HepG2 (cell line): ENCODE measurements around the gene CPSF4. TPM values are rescaled to one million over a fixed set of nuclear protein-coding genes. Genes with fewer than 3 reads are reported as not detected.

Experiments
- ATAC-seq: fragments of 200-7000 bp; cut with Tn5 transposase; 3 replicates; pipeline ENCODE4 v1.9.1; 2020; ENCODE audit warnings: mild to moderate bottlenecking, moderate library complexity
- BruUV-seq: library from RNA; stranded (reverse); fragments of 400-500 nt; replicated peaks from 2 replicates; lab custom pipeline; 2021; lab: Mats Ljungman, UMichigan
- CTCF ChIA-PET: fragments of 300-600 bp; formaldehyde crosslinking; extraction: SDS; loops from one replicate; lab custom pipeline; 2021; ENCODE audit warnings: low total read pairs, inconsistent platforms, low intra/inter-chr PET ratio; lab: Yijun Ruan, JAX
- POLR2A ChIA-PET: fragments of 350-600 bp; sonication (Branson Sonifier 250); formaldehyde crosslinking; loops from one replicate; lab custom pipeline; 2020; ENCODE audit warnings: antibody characterized with exemption, inconsistent platforms; lab: Yijun Ruan, JAX
- DNase-seq: peaks from one replicate; pipeline ENCODE4 v3.0.0-alpha.2; 2015; ENCODE audit warnings: low spot score
- FAIRE-seq: peaks from 3 replicates; lab custom pipeline; 2011; peaks lifted over from hg19 to GRCh38; lab: Jason Lieb, UNC
- H2AFZ ChIP-seq: one replicate; pipeline ENCODE4 v1.6.1; 2011; ENCODE audit warnings: low read length, inconsistent platforms
- H3K27ac ChIP-seq: fragments of 300-600 bp; 3 replicates; pipeline ENCODE4 v1.8.0; 2011; ENCODE audit warnings: mixed run types, mild to moderate bottlenecking, mixed read lengths, low read length, inconsistent platforms; ENCODE audit not compliant: insufficient read depth; ENCODE audit errors: extremely low read length
- H3K27me3 ChIP-seq, 2 experiments: fragments of 200-600 bp in 1 of 2; 2 replicates in 1 of 2; 3 replicates in 1 of 2; pipeline versions ENCODE4 v1.6.0 to v1.8.0; 2011; ENCODE audit warnings: low read length in 2 of 2, mild to moderate bottlenecking in 2 of 2, moderate library complexity in 2 of 2, inconsistent platforms in 1 of 2; ENCODE audit not compliant: insufficient read depth in 2 of 2, control insufficient read depth in 1 of 2
- H3K36me3 ChIP-seq, 2 experiments: fragments of 200-600 bp in 1 of 2; replicated peaks in 1 of 2; 2 replicates in 1 of 2; 3 replicates in 1 of 2; pipeline versions ENCODE4 v1.5.1 to v1.8.0; 2011; ENCODE audit warnings: low read length in 2 of 2, inconsistent platforms in 1 of 2; ENCODE audit not compliant: insufficient read depth in 2 of 2, control insufficient read depth in 1 of 2
- H3K4me1 ChIP-seq: 2 replicates; pipeline ENCODE4 v1.5.1; 2012; ENCODE audit warnings: low read length, inconsistent platforms; ENCODE audit not compliant: insufficient read depth
- H3K4me2 ChIP-seq: 2 replicates; pipeline ENCODE4 v1.6.0; 2011; ENCODE audit warnings: low read depth, low read length, inconsistent platforms
- H3K4me3 ChIP-seq, 3 experiments: fragments of 200-600 bp in 1 of 3; sonication (generic), shearing (Covaris generic) in 1 of 3; replicated peaks in 1 of 3; 2 replicates each; pipeline ENCODE4 v1.5.1; 2011 to 2016; ENCODE audit warnings: low read length in 3 of 3, inconsistent platforms in 2 of 3, low read depth in 2 of 3, mild to moderate bottlenecking in 2 of 3, control low read depth in 1 of 3, mixed read lengths in 1 of 3; ENCODE audit not compliant: insufficient read depth in 1 of 3
- H3K79me2 ChIP-seq: one replicate; pipeline ENCODE4 v1.6.1; 2011; ENCODE audit warnings: low read length, inconsistent platforms; ENCODE audit not compliant: insufficient read depth
- H3K9ac ChIP-seq: 2 replicates; pipeline ENCODE4 v1.6.0; 2011; ENCODE audit warnings: mild to moderate bottlenecking, low read depth, low read length, inconsistent platforms; ENCODE audit not compliant: insufficient read depth
- H3K9me3 ChIP-seq: 2 replicates; pipeline ENCODE4 v1.5.1; 2012; ENCODE audit warnings: mild to moderate bottlenecking, low read length
- H4K20me1 ChIP-seq: 2 replicates; pipeline ENCODE4 v1.6.0; 2011; ENCODE audit warnings: inconsistent platforms, mild to moderate bottlenecking, low read length, moderate library complexity; ENCODE audit not compliant: insufficient read depth
- BORCS8-MEF2B ChIP-seq: sonication (generic); formaldehyde crosslinking; IDR thresholded peaks from 2 replicates; pipeline ENCODE4 v1.8.0; 2022; ENCODE audit warnings: mild to moderate bottlenecking, missing genetic modification reagents
- JUNB ChIP-seq: sonication (generic); formaldehyde crosslinking; IDR thresholded peaks from 2 replicates; pipeline ENCODE4 v1.8.0; 2022; ENCODE audit warnings: missing genetic modification reagents, mild to moderate bottlenecking, borderline replicate concordance
- MTF2 ChIP-seq: sonication (generic); formaldehyde crosslinking; IDR thresholded peaks from 2 replicates; pipeline ENCODE4 v1.5.0; 2020; ENCODE audit warnings: missing genetic modification reagents, borderline replicate concordance
- POLR2AphosphoS2 ChIP-seq: IDR thresholded peaks from 2 replicates; pipeline ENCODE4 v1.6.1; 2011; ENCODE audit warnings: low read depth, low read length, improper control_type of control experiment
- POLR2G ChIP-seq: fragments of 200-400 bp; formaldehyde crosslinking; IDR thresholded peaks from 2 replicates; pipeline ENCODE4 v1.6.1; 2018; ENCODE audit warnings: mild to moderate bottlenecking, low read depth, low read length, moderate library complexity
- RAD21 ChIP-seq: fragments of 450-650 bp; formaldehyde crosslinking; IDR thresholded peaks from 2 replicates; pipeline ENCODE4 v1.5.0; 2020; ENCODE audit warnings: mild to moderate bottlenecking
- ZNF44 ChIP-seq: sonication (generic); formaldehyde crosslinking; IDR thresholded peaks from 2 replicates; pipeline ENCODE4 v1.5.1; 2020; ENCODE audit warnings: mild to moderate bottlenecking, missing genetic modification reagents
- ZNF597 ChIP-seq: sonication (generic); formaldehyde crosslinking; IDR thresholded peaks from 2 replicates; pipeline ENCODE4 v1.5.0; 2020; ENCODE audit warnings: missing genetic modification reagents
- ZNF772 ChIP-seq: sonication (generic); formaldehyde crosslinking; IDR thresholded peaks from 2 replicates; pipeline ENCODE4 v1.5.0; 2020; ENCODE audit warnings: mild to moderate bottlenecking, missing genetic modification reagents
- ZSCAN9 ChIP-seq: IDR thresholded peaks from 2 replicates; pipeline ENCODE4 v1.6.1; 2016; ENCODE audit warnings: borderline replicate concordance
- WGBS: methylation state at CpG from one replicate; pipeline ENCODE4 v1.1.6; 2017; ENCODE audit warnings: low lambda C conversion rate; 5-methylcytosine and 5-hydroxymethylcytosine counted together
- in situ Hi-C: cut with HindIII; loops from 2 replicates; pipeline ENCODE4 v1.10.0; 2017; ENCODE audit warnings: low pct_unique_long_range_greater_than_20kb; ENCODE audit not compliant: extremely low pct_ligation_motif_present
- intact Hi-C: fragments of 100-400 bp; cut with micrococcal nuclease; formaldehyde crosslinking; loops from one replicate; pipeline ENCODE4 v1.10.0; 2022; ENCODE audit not compliant: unreplicated experiment
- polyA plus RNA-seq, 8 experiments: library from polyadenylated mRNA; depleted of rRNA in 3 of 8; stranded (reverse) in 7 of 8; unstranded in 1 of 8; fragments of >200 nt; fragmentation: Illumina TruSeq in 4 of 8; extraction: Trizol in 4 of 8; gene quantifications; 2 replicates each; pipeline versions ENCODE4 v1.2.1 to v1.2.3, GENCODE V29; 2011 to 2016; ENCODE audit warnings: low read depth in 4 of 8, missing spikeins in 1 of 8, mixed read lengths in 1 of 8; ENCODE audit not compliant: insufficient read depth in 1 of 8
- total RNA-seq, 5 experiments: library from RNA; depleted of rRNA; stranded (reverse); fragments of >200 nt; fragmentation: Illumina TruSeq; extraction: Trizol; gene quantifications; 2 replicates each; pipeline ENCODE4 v1.2.3, GENCODE V29; 2016; ENCODE audit warnings: low read depth in 1 of 5

Gene CPSF4
- total and polyA plus RNA-seq, 2 of the 13 experiments (the other 11 are each of a cell fraction or from before 2014, with no cell fraction given), result 34.1 to 49.6 TPM

- Histone ChIP-seq H3K27me3 (no peaks in the 10 kb centered on the region), H3K27ac (no peak overlapping the region), H3K4me2 (no peak overlapping the region), H3K9me3 (no peaks in the 10 kb centered on the region), H3K36me3 (peaks cover 8 to 26% of the 10 kb centered on the region in 2 experiments), H2AFZ (no peak overlapping the region), H4K20me1 (no peaks in the 10 kb centered on the region), H3K9ac (no peak overlapping the region), H3K4me3 (no peak overlapping the region), H3K4me1 (peaks cover 9% of the 10 kb centered on the region), H3K79me2 (no peaks in the 10 kb centered on the region)
- ChIA-PET POLR2A (interaction anchor here (2.7 kb wide), 1 partner anchor 14 kb away, joined by 8 read pairs; the partner anchor contains the start of gene ZKSCAN5), CTCF (no interaction called here)
- ATAC-seq, result peak; percentile 55
- BruUV-seq, result no TSS peak
- in situ Hi-C loops (no loop called here), intact Hi-C loops (no loop called here)
- 87% methylated on average over 3 of the region's 3 CpGs for WGBS
- no peak for TF ChIP-seq BORCS8-MEF2B (CRISPR knock-in tag)
- peak; percentile 41; the same call in 1 of the 2 replicates for TF ChIP-seq POLR2G
- no peak for TF ChIP-seq ZNF597
- no peak for TF ChIP-seq JUNB (CRISPR knock-in tag)
- no peak for TF ChIP-seq POLR2AphosphoS2
- no peak for TF ChIP-seq ZSCAN9 (CRISPR knock-in tag)
- TF ChIP-seq RAD21, result 0 out of 2 replicates have a peak, but pooled peaks have one; percentile 9
- no peak for TF ChIP-seq ZNF772 (CRISPR knock-in tag)
- TF ChIP-seq MTF2, result no peak
- TF ChIP-seq, all 625 proteins: peak for 2
- DNase-seq (no peak), FAIRE-seq (no peak)
These were observed 52.1 kb downstream of the CPSF4 start for GRCh38 chr7:99490878-99491277.

- intact Hi-C loops, result no loop called here
- in situ Hi-C loops, result no loop called here
- POLR2A ChIA-PET, result no interaction called here
- Histone ChIP-seq H4K20me1 (peaks cover 10% of the 10 kb centered on the region), H3K27ac (no peak overlapping the region), H3K36me3 (peaks cover 10 to 27% of the 10 kb centered on the region in 2 experiments), H3K9ac (no peak overlapping the region), H3K4me3 (no peak overlapping the region), H3K4me2 (no peak overlapping the region), H3K4me1 (peaks cover 17% of the 10 kb centered on the region), H3K79me2 (peaks cover 23% of the 10 kb centered on the region), H2AFZ (no peak overlapping the region), H3K9me3 (no peaks in the 10 kb centered on the region), H3K27me3 (no peaks in the 10 kb centered on the region)
- WGBS, result 97% methylated on average over 6 of the region's 6 CpGs
- no peak for TF ChIP-seq ZNF44 (CRISPR knock-in tag)
- BruUV-seq, result no TSS peak
- DNase-seq, result no peak
- CTCF ChIA-PET, result no interaction called here
- no peak for FAIRE-seq
- no peak for ATAC-seq
These were observed 55.1 kb downstream of the CPSF4 start for GRCh38 chr7:99493823-99494222.
